MG63 (cell line): ENCODE data around the gene MINDY4. TPM values are rescaled to one million over a fixed set of nuclear protein-coding genes. Genes with fewer than 3 reads are reported as not detected.
A peak's percentile ranks its signal among the peaks of the same experiment; 100 is the strongest.

Experiments
- DNase-seq: peaks from one replicate; pipeline ENCODE4 v3.0.0-alpha.2; 2020
- H3K27me3 ChIP-seq: fragments of 250-450 bp; sonication (Bioruptor Pico); 2 replicates; pipeline ENCODE4 v1.5.1; 2020; ENCODE audit warnings: mild to moderate bottlenecking, moderate library complexity
- H3K36me3 ChIP-seq: fragments of 250-450 bp; sonication (Bioruptor Pico); 2 replicates; pipeline ENCODE4 v1.5.1; 2020; ENCODE audit warnings: mild to moderate bottlenecking, moderate library complexity
- H3K4me3 ChIP-seq: fragments of 250-450 bp; sonication (Bioruptor Pico); 2 replicates; pipeline ENCODE4 v1.5.1; 2020; ENCODE audit warnings: mild to moderate bottlenecking, moderate library complexity
- H3K9me3 ChIP-seq: fragments of 250-450 bp; sonication (Bioruptor Pico); 2 replicates; pipeline ENCODE4 v1.5.1; 2020; ENCODE audit warnings: mild to moderate bottlenecking, moderate library complexity
- total RNA-seq: library from RNA; depleted of rRNA; stranded (reverse); fragments of >200 nt; shearing (Covaris generic); gene quantifications from 2 replicates; pipeline ENCODE4 v1.2.3, GENCODE V29; 2014; ENCODE audit warnings: low replicate concordance

The MINDY4 gene
- total RNA-seq, 1 experiment from 2014 or later, result 1.7 TPM

GRCh38 chr7:30760514-30761213 is 10.6 kb upstream of the MINDY4 start:
- no peak for DNase-seq
- Histone ChIP-seq H3K36me3 (no peaks in the 10 kb centered on the region), H3K4me3 (no peak overlapping the region), H3K27me3 (no peaks in the 10 kb centered on the region), H3K9me3 (no peaks in the 10 kb centered on the region; the same call in 1 of the 2 replicates)

- Histone ChIP-seq H3K4me3 (no peak overlapping the region), H3K9me3 (no peaks in the 10 kb centered on the region; the same call in 1 of the 2 replicates)
- DNase-seq, result no peak
Measured at GRCh38 chr7:30761214-30762156, 9.7 kb upstream of the MINDY4 start.

GRCh38 chr7:30764030-30764975 is 6.9 kb upstream of the MINDY4 start:
- H3K27me3 ChIP-seq, result no peaks in the 10 kb centered on the region
- no peaks in the 10 kb centered on the region for H3K36me3 ChIP-seq
- H3K9me3 ChIP-seq, result no peaks in the 10 kb centered on the region; the same call in 1 of the 2 replicates
- no peak for DNase-seq
- H3K4me3 ChIP-seq, result no peak overlapping the region

More at GRCh38 chr7:30761214-30762156, 9.7 kb upstream of the MINDY4 start:
- Histone ChIP-seq H3K36me3 (no peaks in the 10 kb centered on the region), H3K27me3 (no peaks in the 10 kb centered on the region)

GRCh38 chr7:30765408-30765807 is 5.8 kb upstream of the MINDY4 start:
- DNase-seq, result no peak
- no peaks in the 10 kb centered on the region for H3K36me3 ChIP-seq
- H3K27me3 ChIP-seq, result no peaks in the 10 kb centered on the region
- H3K4me3 ChIP-seq, result no peak overlapping the region
- H3K9me3 ChIP-seq, result no peaks in the 10 kb centered on the region; the same call in 1 of the 2 replicates

GRCh38 chr7:30770845-30771173 is 408 bp upstream of the MINDY4 start:
- Histone ChIP-seq H3K9me3 (no peaks in the 10 kb centered on the region), H3K4me3 (peak overlapping the region; percentile 55), H3K36me3 (no peaks in the 10 kb centered on the region), H3K27me3 (no peaks in the 10 kb centered on the region)
- no peak for DNase-seq

- H3K4me3 ChIP-seq, result peak overlapping the region; percentile 55
- no peaks in the 10 kb centered on the region for H3K36me3 ChIP-seq
- no peaks in the 10 kb centered on the region for H3K27me3 ChIP-seq
- DNase-seq, result no peak
- no peaks in the 10 kb centered on the region for H3K9me3 ChIP-seq
Measured at GRCh38 chr7:30771880-30772425, 736 bp downstream of the MINDY4 start.

- Histone ChIP-seq H3K9me3 (no peaks in the 10 kb centered on the region), H3K27me3 (no peaks in the 10 kb centered on the region), H3K4me3 (no peak overlapping the region), H3K36me3 (no peaks in the 10 kb centered on the region)
- DNase-seq, result no peak
Measured at GRCh38 chr7:30772984-30773383, 1.8 kb downstream of the MINDY4 start.

- Histone ChIP-seq H3K36me3 (no peaks in the 10 kb centered on the region), H3K4me3 (no peak overlapping the region), H3K27me3 (no peaks in the 10 kb centered on the region), H3K9me3 (no peaks in the 10 kb centered on the region)
- DNase-seq, result no peak
Measured at GRCh38 chr7:30775992-30776391, 4.8 kb downstream of the MINDY4 start.

GRCh38 chr7:30776971-30777370 is 5.8 kb downstream of the MINDY4 start:
- no peak overlapping the region for H3K4me3 ChIP-seq
- H3K27me3 ChIP-seq, result no peaks in the 10 kb centered on the region
- H3K36me3 ChIP-seq, result no peaks in the 10 kb centered on the region
- no peak for DNase-seq
- no peaks in the 10 kb centered on the region for H3K9me3 ChIP-seq

GRCh38 chr7:30778255-30779025 is 7.2 kb downstream of the MINDY4 start:
- DNase-seq, result no peak
- H3K36me3 ChIP-seq, result no peaks in the 10 kb centered on the region
- no peak overlapping the region for H3K4me3 ChIP-seq
- H3K9me3 ChIP-seq, result no peaks in the 10 kb centered on the region
- H3K27me3 ChIP-seq, result no peaks in the 10 kb centered on the region

- Histone ChIP-seq H3K27me3 (no peaks in the 10 kb centered on the region), H3K9me3 (no peaks in the 10 kb centered on the region), H3K36me3 (no peaks in the 10 kb centered on the region), H3K4me3 (no peak overlapping the region)
- DNase-seq, result no peak
Measured at GRCh38 chr7:30779574-30779973, 8.4 kb downstream of the MINDY4 start.

GRCh38 chr7:30780941-30781340 is 9.7 kb downstream of the MINDY4 start:
- H3K4me3 ChIP-seq, result no peak overlapping the region
- H3K36me3 ChIP-seq, result no peaks in the 10 kb centered on the region
- no peak for DNase-seq
- no peaks in the 10 kb centered on the region for H3K9me3 ChIP-seq
- no peaks in the 10 kb centered on the region for H3K27me3 ChIP-seq

- Histone ChIP-seq H3K9me3 (no peaks in the 10 kb centered on the region), H3K27me3 (no peaks in the 10 kb centered on the region), H3K4me3 (no peak overlapping the region), H3K36me3 (no peaks in the 10 kb centered on the region)
- DNase-seq, result no peak
Measured at GRCh38 chr7:30782690-30783089, 11.5 kb downstream of the MINDY4 start.

- no peaks in the 10 kb centered on the region for H3K27me3 ChIP-seq
- no peaks in the 10 kb centered on the region for H3K36me3 ChIP-seq
- no peak for DNase-seq
- H3K9me3 ChIP-seq, result no peaks in the 10 kb centered on the region
- H3K4me3 ChIP-seq, result no peak overlapping the region
Measured at GRCh38 chr7:30785786-30786185, 14.6 kb downstream of the MINDY4 start.

- Histone ChIP-seq H3K36me3 (no peaks in the 10 kb centered on the region), H3K27me3 (no peaks in the 10 kb centered on the region), H3K9me3 (no peaks in the 10 kb centered on the region), H3K4me3 (no peak overlapping the region)
- DNase-seq, result no peak
Measured at GRCh38 chr7:30787486-30787885, 16.3 kb downstream of the MINDY4 start.
